GM19240 (cell line): ENCODE measurements around the gene SLC25A47.
"Not testable (repeated sequence)": the region's sequence is repeated elsewhere in the genome, so short reads cannot be mapped to it uniquely, and the experiment has no call there.

Source experiments
- DNase-seq: peaks from one replicate; pipeline ENCODE4 v3.0.0; 2011; ENCODE audit warnings: low spot score; ENCODE audit not compliant: insufficient read length

Gene SLC25A47

GRCh38 chr14:100323121-100323941 lies at the start of gene SLC25A47:
SLC25A47 (plus strand) TSS chr14:100323339; CDS start chr14:100323415, 76 bp downstream.
- DNase-seq = no peak

GRCh38 chr14:100274250-100274649 lies 48.9 kb upstream of the SLC25A47 start:
- DNase-seq = no peak

GRCh38 chr14:100275214-100275613 lies 47.9 kb upstream of the SLC25A47 start:
- no peak for DNase-seq

- DNase-seq = no peak
Measured at GRCh38 chr14:100278702-100279101, 44.4 kb upstream of the SLC25A47 start.

GRCh38 chr14:100279133-100279532 lies 44.0 kb upstream of the SLC25A47 start:
- DNase-seq = no peak

- DNase-seq = no peak
Measured at GRCh38 chr14:100279563-100279962, 43.6 kb upstream of the SLC25A47 start.

- no peak for DNase-seq
Measured at GRCh38 chr14:100281286-100282082, 41.7 kb upstream of the SLC25A47 start.

- DNase-seq = no peak
Measured at GRCh38 chr14:100282083-100282350, 41.1 kb upstream of the SLC25A47 start.

- DNase-seq = no peak
Measured at GRCh38 chr14:100282766-100283419, 40.2 kb upstream of the SLC25A47 start.

- not testable (repeated sequence) for DNase-seq
Measured at GRCh38 chr14:100283436-100283835, 39.7 kb upstream of the SLC25A47 start.

GRCh38 chr14:100283984-100284881 lies 38.9 kb upstream of the SLC25A47 start:
- no peak for DNase-seq

- peak; percentile 91 for DNase-seq
Measured at GRCh38 chr14:100285021-100285912, 37.9 kb upstream of the SLC25A47 start.

- DNase-seq = no peak
Measured at GRCh38 chr14:100285913-100286400, 37.2 kb upstream of the SLC25A47 start.

- no peak for DNase-seq
Measured at GRCh38 chr14:100286484-100287191, 36.5 kb upstream of the SLC25A47 start.

GRCh38 chr14:100287202-100287997 lies 35.7 kb upstream of the SLC25A47 start:
- DNase-seq = no peak

GRCh38 chr14:100287998-100288295 lies 35.2 kb upstream of the SLC25A47 start:
- not testable (repeated sequence) for DNase-seq

- no peak for DNase-seq
Measured at GRCh38 chr14:100288382-100289185, 34.6 kb upstream of the SLC25A47 start.
